ENCODE data around the gene APMAP. TPM values are rescaled to one million over a fixed set of nuclear protein-coding genes. Genes with fewer than 3 reads are reported as not detected.

Gene APMAP
- total RNA-seq, 1 donor from 2014 or later = 70.5 TPM

GRCh38 chr20:25025091-25025861, 32.7 kb upstream of the APMAP start:
- DNase-seq (ENCODE audit: low read depth) = no peak

DNA sequence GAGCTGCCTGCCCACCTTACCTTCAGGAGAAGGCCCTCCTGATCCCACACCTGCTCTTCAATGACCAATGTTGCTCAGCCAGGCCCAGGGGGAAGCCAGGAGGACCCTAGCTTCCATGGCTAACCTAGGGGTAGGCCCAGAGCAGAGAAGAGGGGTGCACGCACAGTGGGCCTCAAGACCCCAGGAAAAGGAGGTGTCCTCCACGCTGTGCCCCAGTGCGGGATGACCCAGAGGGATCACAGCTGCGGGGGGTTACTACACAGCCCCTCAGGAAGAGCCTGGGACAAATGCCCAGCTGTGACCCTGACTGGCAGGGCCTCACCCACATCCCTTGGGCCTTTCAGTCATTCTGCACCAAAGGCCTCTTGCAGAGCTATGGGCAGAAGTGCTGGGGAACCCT, 31.6 kb upstream of the APMAP start:
- no peak for DNase-seq (ENCODE audit: low read depth)

DNA sequence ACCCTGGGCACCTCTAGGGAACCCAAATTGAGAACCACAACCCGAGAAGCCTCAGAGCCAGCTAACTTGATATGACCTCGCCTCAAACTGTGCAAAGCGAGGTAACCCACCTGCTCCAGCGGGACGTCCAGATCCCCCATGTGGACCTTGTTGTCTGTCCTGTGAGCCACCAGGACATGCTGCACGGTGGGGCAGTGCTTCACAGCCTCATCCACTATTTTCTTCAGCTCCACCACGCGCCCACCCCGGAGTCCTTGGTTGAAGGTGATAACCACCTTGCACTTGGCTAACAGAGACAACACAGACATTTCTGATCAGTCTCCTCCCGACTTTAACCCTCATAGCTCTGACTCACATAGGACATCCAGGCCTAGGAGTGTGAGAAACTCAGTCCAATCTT, 30.8 kb upstream of the APMAP start:
- DNase-seq (ENCODE audit: low read depth) = no peak

GRCh38 chr20:25022680-25023079, 30.1 kb upstream of the APMAP start:
- no peak for DNase-seq (ENCODE audit: low read depth)

- no peak for DNase-seq (ENCODE audit: low read depth)
Observed at GRCh38 chr20:25021336-25021735, 28.8 kb upstream of the APMAP start.

GRCh38 chr20:25020901-25021301, 28.4 kb upstream of the APMAP start:
- no peak for DNase-seq (ENCODE audit: low read depth)

GRCh38 chr20:25020345-25020744, 27.8 kb upstream of the APMAP start:
- DNase-seq (ENCODE audit: low read depth) = no peak

DNA sequence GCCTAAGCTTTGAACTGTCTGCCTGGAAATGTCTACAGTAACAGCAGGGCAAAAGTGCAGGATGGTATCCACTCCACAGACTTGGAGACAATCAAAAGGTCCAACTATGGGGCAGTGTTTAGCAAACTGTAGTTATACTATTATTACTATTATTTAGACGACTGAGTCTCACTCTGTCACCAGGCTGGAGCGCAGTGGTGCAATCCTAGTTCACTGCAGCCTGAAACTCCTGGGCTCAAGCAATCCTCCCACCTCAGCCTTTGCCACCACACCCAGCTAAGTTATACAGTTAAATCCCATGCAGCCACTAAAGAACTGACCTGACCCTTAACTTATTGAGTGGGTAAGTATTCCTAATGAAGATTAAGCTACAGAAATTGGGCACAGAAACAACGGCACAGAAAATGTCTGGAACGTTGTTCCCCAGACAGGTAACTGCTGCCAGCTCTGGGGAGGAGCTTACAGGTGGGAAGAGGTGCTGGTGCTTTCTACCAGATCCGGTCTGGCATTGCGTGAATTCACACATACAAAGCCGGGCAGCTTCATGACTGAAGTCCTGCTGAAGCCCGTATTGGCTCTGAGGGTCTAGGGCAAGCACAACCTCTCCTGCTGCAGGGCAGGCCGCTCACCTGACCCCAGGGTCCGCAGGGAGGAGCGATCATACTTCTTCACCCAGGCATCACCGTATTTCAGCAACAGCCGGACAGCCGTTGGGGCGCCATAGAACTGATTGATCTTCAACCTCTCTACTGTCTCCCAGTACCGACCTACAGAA, 27.0 kb upstream of the APMAP start:
- no peak for DNase-seq (ENCODE audit: low read depth)

DNA sequence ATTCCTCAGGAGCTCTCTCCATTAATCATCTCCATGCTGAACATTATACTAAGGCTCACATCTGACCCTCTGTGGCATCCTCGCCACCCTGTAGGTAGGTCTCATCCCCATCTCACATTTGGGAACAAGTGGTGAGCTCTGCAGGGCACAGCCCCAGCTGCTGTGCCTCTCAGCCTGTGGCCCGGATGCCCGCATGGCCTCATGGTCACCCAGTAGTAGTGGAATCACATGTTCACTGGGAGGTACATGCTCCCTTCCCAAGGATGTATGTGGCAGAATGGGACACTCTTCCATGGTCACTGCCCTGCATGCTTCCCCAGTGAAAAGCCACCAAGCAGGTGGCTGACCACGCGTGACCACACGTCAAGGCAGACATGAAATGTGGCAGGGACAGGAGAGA, 26.3 kb upstream of the APMAP start:
- DNase-seq (ENCODE audit: low read depth) = no peak

DNA sequence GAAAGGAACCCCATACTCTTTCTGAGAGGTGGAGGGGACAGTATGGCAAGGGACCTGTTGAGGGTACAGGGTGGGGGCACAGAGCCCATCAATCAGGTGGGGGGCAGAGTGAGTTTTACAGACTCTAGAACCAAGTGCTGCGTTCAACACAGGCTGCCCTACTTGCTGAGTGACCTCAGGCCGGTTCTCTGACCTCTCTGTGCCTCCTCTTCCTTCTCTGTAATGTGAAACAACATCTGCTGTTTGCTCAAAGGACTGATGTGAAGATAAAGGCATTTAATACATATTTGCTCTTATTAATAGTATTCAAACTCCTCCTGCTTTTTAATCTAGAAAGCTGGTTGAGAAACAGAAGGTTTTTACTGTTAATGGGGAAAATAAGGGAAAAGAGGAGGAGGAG, 25.9 kb upstream of the APMAP start:
- DNase-seq (ENCODE audit: low read depth) = no peak

GRCh38 chr20:25017257-25017803, 24.8 kb upstream of the APMAP start:
- no peak for DNase-seq (ENCODE audit: low read depth)

DNA sequence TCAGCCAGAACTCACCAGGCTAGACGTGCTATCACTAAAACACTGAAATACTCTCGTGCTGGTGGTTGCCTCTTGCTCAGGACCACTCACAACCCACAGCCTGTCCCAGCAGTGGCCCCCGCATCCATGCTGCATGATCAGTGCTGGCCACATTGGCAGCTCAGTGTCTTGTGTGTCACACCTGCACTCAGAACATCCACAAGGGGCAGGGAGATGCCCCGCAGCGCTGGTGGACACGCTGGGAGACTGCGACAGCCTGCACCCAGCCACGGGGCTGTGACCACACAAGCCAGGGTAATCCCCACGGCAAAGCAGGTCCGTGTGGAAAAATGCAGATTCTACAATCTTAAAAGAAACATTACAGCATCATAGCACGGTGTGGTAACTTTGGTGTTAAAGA, 23.9 kb upstream of the APMAP start:
- no peak for DNase-seq (ENCODE audit: low read depth)

- DNase-seq (ENCODE audit: low read depth) = no peak
Observed at GRCh38 chr20:25015986-25016385, 23.4 kb upstream of the APMAP start.

DNA sequence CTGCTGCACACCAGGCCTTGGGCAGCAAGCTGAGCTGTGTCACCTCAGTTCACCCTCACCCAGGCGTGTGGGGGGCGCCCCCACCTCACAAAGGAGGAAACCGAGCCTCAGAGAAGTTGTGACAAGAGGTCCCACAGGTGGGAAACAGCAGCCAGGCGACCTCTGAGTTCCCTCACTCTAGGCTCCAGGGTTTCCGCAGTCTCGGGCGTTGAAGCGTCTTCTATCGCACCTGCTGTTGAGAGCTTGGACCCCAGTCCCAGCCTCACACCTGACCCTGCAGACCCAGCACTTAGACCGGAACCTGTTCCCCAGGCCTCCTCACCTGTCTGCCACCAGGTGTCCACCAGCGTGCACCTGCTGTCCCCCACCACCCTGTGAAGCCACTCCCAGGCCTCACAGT, 22.3 kb upstream of the APMAP start:
- no peak for DNase-seq (ENCODE audit: low read depth)

GRCh38 chr20:25013478-25014380, 21.2 kb upstream of the APMAP start:
- no peak for DNase-seq (ENCODE audit: low read depth)

GRCh38 chr20:25012616-25013189, 20.2 kb upstream of the APMAP start:
- no peak for DNase-seq (ENCODE audit: low read depth)

- DNase-seq (ENCODE audit: low read depth) = no peak
Observed at GRCh38 chr20:25011831-25012241, 19.3 kb upstream of the APMAP start.

DNA sequence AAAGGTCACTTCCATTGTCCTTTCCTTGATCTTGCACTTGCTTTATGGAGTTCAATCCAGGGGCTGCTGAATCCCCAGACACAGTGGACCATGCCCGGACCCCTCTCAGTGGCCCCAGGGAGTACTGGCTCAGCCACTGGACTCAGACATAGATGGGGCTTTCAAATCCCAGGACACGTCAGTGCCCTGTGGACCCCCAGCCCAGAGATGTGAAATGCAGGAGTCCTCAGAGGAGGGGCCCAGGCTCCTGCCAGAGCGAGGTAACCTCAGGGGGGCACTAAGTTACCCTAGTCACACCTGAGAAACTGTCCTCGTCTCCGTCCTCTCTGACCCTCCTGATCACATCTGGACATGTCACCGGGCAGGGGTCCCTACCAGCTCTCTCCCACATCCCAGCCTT, 18.7 kb upstream of the APMAP start:
- no peak for DNase-seq (ENCODE audit: low read depth)

- DNase-seq (ENCODE audit: low read depth) = peak; percentile 72
Observed at GRCh38 chr20:25009218-25010145, 16.9 kb upstream of the APMAP start.
